Astrocyte of the cerebellum (primary cell): Measurements from ENCODE around the gene PLB1.

ENCODE experiments used
- DNase-seq: peaks from one replicate; pipeline ENCODE4 v3.0.0-alpha.2; 2011; ENCODE audit warnings: low read depth
- H3K4me3 ChIP-seq: 2 replicates; pipeline ENCODE4 v1.5.1; 2011; ENCODE audit warnings: mild to moderate bottlenecking, low read depth, low read length, moderate library complexity
- CTCF ChIP-seq: IDR thresholded peaks from 2 replicates; pipeline ENCODE4 v1.5.1; 2012; ENCODE audit warnings: low read length, low read depth, moderate library complexity, mild to moderate bottlenecking; ENCODE audit errors: missing control alignments
- in situ Hi-C: cut with HindIII; loops from 2 replicates; pipeline ENCODE4 v1.10.0; 2017; ENCODE audit warnings: low sequenced_read_pairs

PLB1 gene

GRCh38 chr2:28449488-28450395, 46.1 kb upstream of the PLB1 start:
- in situ Hi-C loops = no loop called here
- DNase-seq = no peak
- no peak for TF ChIP-seq CTCF
- H3K4me3 ChIP-seq = no peak overlapping the region

- no peak for TF ChIP-seq CTCF
- in situ Hi-C loops = no loop called here
- no peak overlapping the region for H3K4me3 ChIP-seq
- no peak for DNase-seq
These were observed 44.8 kb upstream of the PLB1 start for GRCh38 chr2:28450901-28451565.

GRCh38 chr2:28451793-28452533, 43.9 kb upstream of the PLB1 start:
- H3K4me3 ChIP-seq = no peak overlapping the region
- no peak for TF ChIP-seq CTCF
- no peak for DNase-seq
- in situ Hi-C loops = no loop called here

GRCh38 chr2:28452534-28453081, 43.3 kb upstream of the PLB1 start:
- no peak for DNase-seq
- TF ChIP-seq CTCF = peak; percentile 93
- in situ Hi-C loops = no loop called here
- H3K4me3 ChIP-seq = no peak overlapping the region

DNA sequence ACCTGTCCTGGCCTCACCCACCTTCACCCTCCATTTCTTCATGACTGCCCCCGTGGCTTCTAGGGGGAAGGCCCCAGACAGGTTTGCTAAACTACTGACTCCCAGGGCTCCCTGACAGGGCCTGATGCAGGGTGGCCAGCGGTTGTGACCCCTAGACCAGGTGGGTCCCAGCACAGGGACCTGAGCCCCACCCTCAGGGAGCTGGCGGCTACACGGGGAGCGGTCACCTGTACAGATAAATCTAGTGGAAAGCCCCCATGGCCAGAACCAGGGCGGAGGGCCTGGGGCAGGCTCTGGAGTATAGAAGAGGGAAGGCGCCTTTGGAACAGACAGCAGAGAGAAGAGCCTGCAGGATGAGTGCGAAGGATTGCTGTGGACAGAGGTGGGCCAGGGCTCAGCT, 42.5 kb upstream of the PLB1 start:
- no peak for DNase-seq
- no peak overlapping the region for H3K4me3 ChIP-seq
- no peak for TF ChIP-seq CTCF
- in situ Hi-C loops = no loop called here

- in situ Hi-C loops = no loop called here
- no peak for TF ChIP-seq CTCF
- no peak overlapping the region for H3K4me3 ChIP-seq
These were observed 41.6 kb upstream of the PLB1 start for GRCh38 chr2:28454016-28454930.

More at GRCh38 chr2:28454016-28454930, 41.6 kb upstream of the PLB1 start:
- no peak for DNase-seq
